DND-41 (cell line): ENCODE measurements around the gene SLC45A3.
A peak's percentile ranks its signal among the peaks of the same experiment; 100 is the strongest.

Source experiments
- ATAC-seq: fragments of 200-7000 bp; cut with Tn5 transposase; 3 replicates; pipeline ENCODE4 v1.9.1; 2021; ENCODE audit warnings: low read depth; ENCODE audit not compliant: insufficient read depth
- DNase-seq: peaks from one replicate; pipeline ENCODE4 v3.0.0-alpha.2; 2020
- H2AFZ ChIP-seq: 2 replicates; pipeline ENCODE4 v1.6.0; 2012; ENCODE audit warnings: low read depth, low read length
- H3K27ac ChIP-seq: 2 replicates; pipeline ENCODE4 v1.5.1; 2012; ENCODE audit warnings: low read length, inconsistent platforms
- H3K27me3 ChIP-seq: fragments of 200-600 bp; sonication (generic); 2 replicates; pipeline ENCODE4 v1.6.0; 2012; ENCODE audit warnings: low read length, mild to moderate bottlenecking, inconsistent platforms; ENCODE audit not compliant: insufficient read depth, poor library complexity
- H3K36me3 ChIP-seq: 2 replicates; pipeline ENCODE4 v1.5.1; 2012; ENCODE audit warnings: low read length, inconsistent platforms; ENCODE audit not compliant: insufficient read depth
- H3K4me1 ChIP-seq: 2 replicates; pipeline ENCODE4 v1.5.1; 2012; ENCODE audit warnings: mild to moderate bottlenecking, low read length; ENCODE audit not compliant: insufficient read depth
- H3K4me2 ChIP-seq: 2 replicates; pipeline ENCODE4 v1.6.0; 2012; ENCODE audit warnings: mild to moderate bottlenecking, moderate library complexity, low read length, inconsistent platforms; ENCODE audit not compliant: insufficient read depth
- H3K4me3 ChIP-seq, 2 experiments: fragments of 200-600 bp in 1 of 2; shearing (Covaris generic) in 1 of 2; 2 replicates each; pipeline ENCODE4 v1.5.1; 2012 to 2016; ENCODE audit warnings: inconsistent platforms in 2 of 2, low read length in 2 of 2, mild to moderate bottlenecking in 2 of 2, low read depth in 1 of 2, moderate library complexity in 1 of 2
- H3K79me2 ChIP-seq: 2 replicates; pipeline ENCODE4 v1.6.0; 2012; ENCODE audit warnings: low read length, inconsistent platforms; ENCODE audit not compliant: insufficient read depth
- H3K9ac ChIP-seq: 2 replicates; pipeline ENCODE4 v1.6.0; 2012; ENCODE audit warnings: low read depth, mild to moderate bottlenecking, inconsistent platforms, low read length, moderate library complexity
- H3K9me3 ChIP-seq: 2 replicates; pipeline ENCODE4 v1.5.1; 2012; ENCODE audit warnings: low read length, moderate library complexity, mild to moderate bottlenecking, inconsistent platforms; ENCODE audit not compliant: insufficient read depth, severe bottlenecking
- H4K20me1 ChIP-seq: 2 replicates; pipeline ENCODE4 v1.6.0; 2012; ENCODE audit warnings: low read length; ENCODE audit not compliant: insufficient read depth
- CTCF ChIP-seq: IDR thresholded peaks from 2 replicates; pipeline ENCODE4 v1.5.1; 2012; ENCODE audit warnings: borderline replicate concordance, low read length, moderate library complexity, mild to moderate bottlenecking; ENCODE audit not compliant: poor library complexity, severe bottlenecking; ENCODE audit errors: extremely low read depth
- EZH2 ChIP-seq: IDR thresholded peaks from 3 replicates; pipeline ENCODE4 v1.6.1; 2012; ENCODE audit warnings: borderline replicate concordance, low read depth, mild to moderate bottlenecking, moderate library complexity, low read length, inconsistent platforms; ENCODE audit not compliant: severe bottlenecking

Gene SLC45A3

GRCh38 chr1:205701891-205702290 is 21.6 kb upstream of the SLC45A3 start:
- no peaks in the 10 kb centered on the region for H3K27me3 ChIP-seq
- H3K9me3 ChIP-seq = no peaks in the 10 kb centered on the region
- no peak overlapping the region for H2AFZ ChIP-seq
- no peaks in the 10 kb centered on the region; the same call in 1 of the 2 replicates for H4K20me1 ChIP-seq
- H3K36me3 ChIP-seq = peaks cover 13% of the 10 kb centered on the region
- no peak overlapping the region for H3K4me3 ChIP-seq
- DNase-seq (no peak), ATAC-seq (no peak)
- H3K9ac ChIP-seq = no peak overlapping the region
- H3K27ac ChIP-seq = no peak overlapping the region
- no peak overlapping the region for H3K4me2 ChIP-seq
- no peaks in the 10 kb centered on the region for H3K4me1 ChIP-seq
- H3K79me2 ChIP-seq = no peaks in the 10 kb centered on the region
- TF ChIP-seq CTCF (no peak), EZH2 (no peak)

GRCh38 chr1:205701420-205701819 is 21.1 kb upstream of the SLC45A3 start:
- Histone ChIP-seq H3K4me1 (no peaks in the 10 kb centered on the region), H3K27ac (no peak overlapping the region), H3K36me3 (peaks cover 9% of the 10 kb centered on the region), H3K4me2 (no peak overlapping the region), H3K4me3 (no peak overlapping the region), H3K9ac (no peak overlapping the region), H3K9me3 (no peaks in the 10 kb centered on the region), H4K20me1 (no peaks in the 10 kb centered on the region; the same call in 1 of the 2 replicates), H3K79me2 (no peaks in the 10 kb centered on the region), H3K27me3 (no peaks in the 10 kb centered on the region), H2AFZ (no peak overlapping the region)
- no peak for ATAC-seq
- no peak for TF ChIP-seq EZH2
- TF ChIP-seq CTCF = no peak
- no peak for DNase-seq

- no peak overlapping the region for H3K9ac ChIP-seq
- peak; percentile 53; the same call in 2 of the 3 replicates for ATAC-seq
- H3K4me1 ChIP-seq = no peaks in the 10 kb centered on the region
- no peak for TF ChIP-seq EZH2
- no peak for TF ChIP-seq CTCF
- H2AFZ ChIP-seq = no peak overlapping the region
- no peak overlapping the region for H3K27ac ChIP-seq
- H4K20me1 ChIP-seq = no peaks in the 10 kb centered on the region; the same call in 1 of the 2 replicates
- H3K27me3 ChIP-seq = no peaks in the 10 kb centered on the region
- no peaks in the 10 kb centered on the region for H3K79me2 ChIP-seq
- DNase-seq = no peak
- peaks cover 7% of the 10 kb centered on the region for H3K36me3 ChIP-seq
- H3K4me3 ChIP-seq = no peak overlapping the region
- H3K9me3 ChIP-seq = no peaks in the 10 kb centered on the region
- H3K4me2 ChIP-seq = no peak overlapping the region
Measured at GRCh38 chr1:205700865-205701401, 20.6 kb upstream of the SLC45A3 start.

- ATAC-seq (no peak), DNase-seq (no peak)
- Histone ChIP-seq H3K79me2 (no peaks in the 10 kb centered on the region), H3K4me3 (no peak overlapping the region), H3K9me3 (no peaks in the 10 kb centered on the region), H3K4me1 (no peaks in the 10 kb centered on the region), H4K20me1 (no peaks in the 10 kb centered on the region), H3K27me3 (no peaks in the 10 kb centered on the region), H3K9ac (no peak overlapping the region), H3K27ac (no peak overlapping the region), H3K36me3 (peaks cover 4% of the 10 kb centered on the region), H3K4me2 (no peak overlapping the region), H2AFZ (no peak overlapping the region)
- no peak for TF ChIP-seq CTCF
- TF ChIP-seq EZH2 = no peak
Measured at GRCh38 chr1:205699416-205699815, 19.1 kb upstream of the SLC45A3 start.
